HEK293 (cell line): ENCODE results near the gene LILRB2.

Source experiments
- CTCF ChIA-PET: fragments of 350-600 bp; formaldehyde crosslinking; extraction: SDS; loops from one replicate; lab custom pipeline; 2021; ENCODE audit warnings: antibody characterized with exemption; lab: Yijun Ruan, JAX
- POLR2A ChIA-PET: fragments of 300-600 bp; formaldehyde crosslinking; extraction: SDS; loops from one replicate; lab custom pipeline; 2020; ENCODE audit warnings: antibody characterized with exemption, inconsistent platforms; lab: Yijun Ruan, JAX
- H3K27ac ChIP-seq: fragments of 200-500 bp; sonication (Bioruptor generic); 2 replicates; pipeline ENCODE4 v1.5.1; 2014; ENCODE audit warnings: low read depth, low read length, control low read depth, inconsistent platforms; ENCODE audit errors: extremely low read depth
- H3K36me3 ChIP-seq, 2 experiments: fragments of 200-500 bp in 1 of 2; sonication (Bioruptor generic) in 1 of 2; 1 replicate in 1 of 2; 2 replicates in 1 of 2; pipeline ENCODE4 v1.5.1; 2014 to 2017; ENCODE audit warnings: inconsistent platforms in 2 of 2, low read length in 2 of 2; ENCODE audit not compliant: control insufficient read depth in 2 of 2, insufficient read depth in 1 of 2
- H3K4me1 ChIP-seq: fragments of 200-500 bp; sonication (Bioruptor generic); 2 replicates; pipeline ENCODE4 v1.5.1; 2014; ENCODE audit warnings: mild to moderate bottlenecking, low read length, inconsistent platforms; ENCODE audit not compliant: control insufficient read depth, insufficient read depth
- H3K4me3 ChIP-seq: 2 replicates; pipeline ENCODE4 v1.5.1; 2011; ENCODE audit warnings: low read depth, mild to moderate bottlenecking, control low read depth, low read length, moderate library complexity
- H3K9me3 ChIP-seq: fragments of 200-500 bp; sonication (Bioruptor generic); 2 replicates; pipeline ENCODE4 v1.5.1; 2014; ENCODE audit warnings: low read depth, low read length, inconsistent platforms; ENCODE audit not compliant: control insufficient read depth, insufficient read depth
- BCL6B ChIP-seq: fragments of 450-650 bp; formaldehyde crosslinking; IDR thresholded peaks from 2 replicates; pipeline ENCODE4 v1.5.1; 2017; ENCODE audit warnings: missing biosample characterization, missing genetic modification characterization
- FEZF1 ChIP-seq: fragments of 450-650 bp; formaldehyde crosslinking; IDR thresholded peaks from 2 replicates; pipeline ENCODE4 v1.5.1; 2016; ENCODE audit warnings: missing biosample characterization, missing genetic modification characterization
- GLI2 ChIP-seq: fragments of 450-650 bp; formaldehyde crosslinking; IDR thresholded peaks from 2 replicates; pipeline ENCODE4; 2017; ENCODE audit warnings: missing biosample characterization, missing genetic modification characterization, low read depth, borderline replicate concordance
- KLF9 ChIP-seq: fragments of 450-650 bp; formaldehyde crosslinking; IDR thresholded peaks from 2 replicates; pipeline ENCODE4 v1.5.1; 2016; ENCODE audit warnings: missing biosample characterization, missing genetic modification characterization, low read depth
- OVOL3 ChIP-seq: fragments of 450-650 bp; formaldehyde crosslinking; IDR thresholded peaks from 2 replicates; pipeline ENCODE4 v1.5.1; 2016; ENCODE audit warnings: missing biosample characterization, missing genetic modification characterization
- SP3 ChIP-seq: fragments of 450-650 bp; formaldehyde crosslinking; IDR thresholded peaks from 2 replicates; pipeline ENCODE4 v1.5.1; 2016; ENCODE audit warnings: missing biosample characterization, missing genetic modification characterization
- WT1 ChIP-seq: fragments of 450-650 bp; formaldehyde crosslinking; IDR thresholded peaks from 2 replicates; pipeline ENCODE4 v1.5.1; 2016; ENCODE audit warnings: missing biosample characterization, missing genetic modification characterization
- ZBTB17 ChIP-seq: fragments of 450-650 bp; formaldehyde crosslinking; IDR thresholded peaks from 2 replicates; pipeline ENCODE4 v1.5.1; 2016; ENCODE audit warnings: missing biosample characterization, missing genetic modification characterization
- ZBTB20 ChIP-seq: fragments of 450-650 bp; formaldehyde crosslinking; IDR thresholded peaks from 2 replicates; pipeline ENCODE4 v1.5.1; 2016; ENCODE audit warnings: missing biosample characterization, missing genetic modification characterization
- ZBTB49 ChIP-seq: fragments of 450-650 bp; formaldehyde crosslinking; IDR thresholded peaks from 2 replicates; pipeline ENCODE4 v1.5.1; 2016; ENCODE audit warnings: missing biosample characterization, missing genetic modification characterization, low read depth
- ZFHX2 ChIP-seq: fragments of 450-650 bp; formaldehyde crosslinking; conservative IDR thresholded peaks from 2 replicates; pipeline ENCODE4 v1.5.1; 2016; ENCODE audit warnings: missing biosample characterization, missing genetic modification characterization
- ZFP41 ChIP-seq: fragments of 450-650 bp; formaldehyde crosslinking; IDR thresholded peaks from 2 replicates; pipeline ENCODE4 v1.5.1; 2016; ENCODE audit warnings: missing biosample characterization, missing genetic modification characterization, borderline replicate concordance
- ZFP69B ChIP-seq: fragments of 450-650 bp; formaldehyde crosslinking; IDR thresholded peaks from 2 replicates; pipeline ENCODE4 v1.5.1; 2016; ENCODE audit warnings: missing biosample characterization, missing genetic modification characterization
- ZIC2 ChIP-seq: fragments of 450-650 bp; formaldehyde crosslinking; IDR thresholded peaks from 2 replicates; pipeline ENCODE4 v1.5.1; 2016; ENCODE audit warnings: missing biosample characterization, missing genetic modification characterization
- ZNF155 ChIP-seq: fragments of 450-650 bp; formaldehyde crosslinking; IDR thresholded peaks from 2 replicates; pipeline ENCODE4 v1.5.1; 2016; ENCODE audit warnings: missing biosample characterization, missing genetic modification characterization
- ZNF157 ChIP-seq: fragments of 450-650 bp; formaldehyde crosslinking; IDR thresholded peaks from 2 replicates; pipeline ENCODE4 v1.5.1; 2016; ENCODE audit warnings: missing biosample characterization, missing genetic modification characterization
- ZNF248 ChIP-seq: fragments of 450-650 bp; formaldehyde crosslinking; IDR thresholded peaks from 2 replicates; pipeline ENCODE4 v1.5.1; 2017; ENCODE audit warnings: missing biosample characterization, missing genetic modification characterization
- ZNF280C ChIP-seq: fragments of 450-650 bp; formaldehyde crosslinking; IDR thresholded peaks from 2 replicates; pipeline ENCODE4 v1.5.1; 2016; ENCODE audit warnings: missing biosample characterization, missing genetic modification characterization
- ZNF350 ChIP-seq: fragments of 450-650 bp; formaldehyde crosslinking; IDR thresholded peaks from 2 replicates; pipeline ENCODE4 v1.5.0; 2017; ENCODE audit warnings: missing biosample characterization, mild to moderate bottlenecking, missing genetic modification characterization
- ZNF354C ChIP-seq: fragments of 450-650 bp; formaldehyde crosslinking; IDR thresholded peaks from 2 replicates; pipeline ENCODE4 v1.5.1; 2016; ENCODE audit warnings: missing biosample characterization, missing genetic modification characterization, low read depth, borderline replicate concordance
- ZNF394 ChIP-seq: fragments of 450-650 bp; formaldehyde crosslinking; IDR thresholded peaks from 2 replicates; pipeline ENCODE4 v1.5.1; 2016; ENCODE audit warnings: missing biosample characterization, missing genetic modification characterization, mild to moderate bottlenecking, moderate library complexity, borderline replicate concordance
- ZNF548 ChIP-seq: fragments of 450-650 bp; formaldehyde crosslinking; IDR thresholded peaks from 2 replicates; pipeline ENCODE4 v1.5.1; 2016; ENCODE audit warnings: missing biosample characterization, missing genetic modification characterization
- ZNF610 ChIP-seq: fragments of 450-650 bp; formaldehyde crosslinking; IDR thresholded peaks from 2 replicates; pipeline ENCODE4 v1.5.1; 2016; ENCODE audit warnings: missing biosample characterization, missing genetic modification characterization, borderline replicate concordance
- ZNF670 ChIP-seq: fragments of 450-650 bp; formaldehyde crosslinking; IDR thresholded peaks from 2 replicates; pipeline ENCODE4 v1.5.1; 2016; ENCODE audit warnings: missing biosample characterization, missing genetic modification characterization, low read depth
- ZNF704 ChIP-seq: fragments of 450-650 bp; formaldehyde crosslinking; IDR thresholded peaks from 2 replicates; pipeline ENCODE4 v1.5.1; 2016; ENCODE audit warnings: missing biosample characterization, missing genetic modification characterization
- ZNF707 ChIP-seq: fragments of 450-650 bp; formaldehyde crosslinking; IDR thresholded peaks from 2 replicates; pipeline ENCODE4 v1.5.1; 2016; ENCODE audit warnings: missing biosample characterization, missing genetic modification characterization
- ZXDB ChIP-seq: fragments of 450-650 bp; formaldehyde crosslinking; IDR thresholded peaks from 2 replicates; pipeline ENCODE4 v1.5.1; 2016; ENCODE audit warnings: missing biosample characterization, missing genetic modification characterization

LILRB2 gene

GRCh38 chr19:54316746-54317107 lies 35.8 kb upstream of the LILRB2 start:
- no peak overlapping the region for H3K27ac ChIP-seq
- no peak for TF ChIP-seq ZNF394 (tag by site-specific recombination)
- no peak for TF ChIP-seq ZNF350 (tag by site-specific recombination)
- TF ChIP-seq GLI2 (tag by site-specific recombination), result no peak
- TF ChIP-seq ZNF354C (tag by site-specific recombination), result no peak
- TF ChIP-seq ZNF280C (tag by site-specific recombination), result no peak
- no peak for TF ChIP-seq ZNF670 (tag by site-specific recombination)
- no peak for TF ChIP-seq ZBTB20
- no peak for TF ChIP-seq ZBTB49
- TF ChIP-seq ZNF548 (tag by site-specific recombination), result no peak
- no peak for TF ChIP-seq ZNF155
- TF ChIP-seq ZNF707 (tag by site-specific recombination), result no peak
- no peak for TF ChIP-seq WT1
- TF ChIP-seq ZFP69B, result no peak
- TF ChIP-seq ZNF248 (tag by site-specific recombination), result no peak
- no peak for TF ChIP-seq ZFHX2 (tag by site-specific recombination)
- ChIA-PET POLR2A (interaction anchor here (1.1 kb wide), 1 partner anchor 115 kb away, joined by 3 read pairs; no protein-coding TSS in a partner anchor), CTCF (interaction anchor here (0.5 to 2.3 kb wide), 6 partner anchors 8 to 144 kb away, joined by 3 to 10 read pairs (median 4); partner anchors contain the start of gene TMC4)
- no peaks in the 10 kb centered on the region; the same call in 1 of the 2 replicates for H3K9me3 ChIP-seq
- H3K4me1 ChIP-seq, result no peaks in the 10 kb centered on the region
- H3K36me3 ChIP-seq, result no peaks in the 10 kb centered on the region
- no peak overlapping the region for H3K4me3 ChIP-seq

GRCh38 chr19:54315956-54316355 lies 35.0 kb upstream of the LILRB2 start:
- CTCF ChIA-PET, result interaction anchor here (0.5 to 2.3 kb wide), 2 partner anchors 8 to 143 kb away, joined by 4 to 10 read pairs; partner anchors contain the start of gene TMC4

GRCh38 chr19:54312436-54313377 lies 31.8 kb upstream of the LILRB2 start, which contains the start of gene LILRA5:
Gene LILRA5, minus strand, starts transcription at chr19:54313166. Its CDS starts 147 bp downstream, at chr19:54313019.
- Histone ChIP-seq H3K27ac (no peak within 1 kb of the TSS), H3K36me3 (no peaks in the 10 kb centered on the region), H3K4me1 (no peaks in the 10 kb centered on the region), H3K9me3 (no peaks in the 10 kb centered on the region), H3K4me3 (no peak within 1 kb of the TSS)
- ChIA-PET CTCF (no interaction called here), POLR2A (no interaction called here)
- TF ChIP-seq ZNF610 (no peak), ZXDB (tag by site-specific recombination) (no peak), BCL6B (no peak), OVOL3 (tag by site-specific recombination) (no peak), SP3 (tag by site-specific recombination) (no peak), ZNF157 (no peak), ZIC2 (tag by site-specific recombination) (no peak), ZNF704 (tag by site-specific recombination) (no peak), FEZF1 (tag by site-specific recombination) (no peak)

More at GRCh38 chr19:54315956-54316355, 35.0 kb upstream of the LILRB2 start:
- no peaks in the 10 kb centered on the region for H3K36me3 ChIP-seq
- no peak overlapping the region for H3K4me3 ChIP-seq
- no peak overlapping the region for H3K27ac ChIP-seq
- no peaks in the 10 kb centered on the region for H3K9me3 ChIP-seq
- no peaks in the 10 kb centered on the region for H3K4me1 ChIP-seq
- POLR2A ChIA-PET, result interaction anchor here (1.1 kb wide), 1 partner anchor 115 kb away, joined by 3 read pairs; no protein-coding TSS in a partner anchor
- TF ChIP-seq ZXDB (tag by site-specific recombination) (no peak), ZBTB17 (tag by site-specific recombination) (no peak), KLF9 (tag by site-specific recombination) (no peak), ZNF248 (tag by site-specific recombination) (no peak), ZFP41 (tag by site-specific recombination) (no peak)
- TF ChIP-seq, all 188 proteins: peak for 0
